Measurements from ENCODE around the gene SIGLEC10. TPM values are rescaled to one million over a fixed set of nuclear protein-coding genes. Genes with fewer than 3 reads are reported as not detected.
"Not testable (repeated sequence)": the region's sequence is repeated elsewhere in the genome, so short reads cannot be mapped to it uniquely, and the experiment has no call there.

The SIGLEC10 gene
- total RNA-seq = 1 to 10 TPM in 3 of 5 donors, under 1 TPM in 2; 0.67 to 6.7 (median 1.8) TPM
- 1.3 TPM for total RNA-seq (2013)
- total RNA-seq = 0.07 to 2.8 (median 0.57) reads per million in 29 experiments

GRCh38 chr19:51417107-51417809 is at the start of gene SIGLEC10:
Gene SIGLEC10 (minus strand): TSS chr19:51417642. CDS start chr19:51417581, 61 bp downstream.
- Mint-ChIP-seq H3K4me1 (peaks cover 0 to 11% (median 0%) of the 10 kb centered on the region in 3 donors), H3K27me3 (peaks cover 23 to 35% of the 10 kb centered on the region in 2 donors), H3K9me3 (no peaks in the 10 kb centered on the region), H3K4me3 (peak within 1 kb of the TSS in 1 of 3 donors; percentile 62), H3K27ac (no peak within 1 kb of the TSS), H3K36me3 (no peaks in the 10 kb centered on the region)
- no peak within 1 kb of the TSS for H3K27ac ChIP-seq (ENCODE audit: low read length)
- no peaks in the 10 kb centered on the region for H3K9me3 ChIP-seq
- H3K4me3 ChIP-seq (ENCODE audit: control insufficient read depth in 1 of 2, extremely low read depth in 1 of 2, low read length in 1 of 2) = no peak within 1 kb of the TSS
- DNase-seq (peak in 9 of 35 experiments; percentile 4 to 57 (median 21)), ATAC-seq (replicated peaks in 1 of 4) (peak; percentile 33 to 51 (median 48))
- no peaks in the 10 kb centered on the region for H3K36me3 ChIP-seq (ENCODE audit: control insufficient read depth in 2 of 2, extremely low read depth in 1 of 2, insufficient read depth in 1 of 2, low read length in 1 of 2)
- CTCF ChIA-PET = interaction anchor here in 1 of 2 donors (0.7 to 0.8 kb wide), 2 partner anchors 18 to 22 kb away, joined by 5 read pairs; no protein-coding TSS in a partner anchor
- H3K4me1 ChIP-seq (ENCODE audit: control insufficient read depth in 1 of 2, extremely low read depth in 1 of 2, insufficient read depth in 2 of 2, low read length in 2 of 2) = peaks cover 0 to 20% of the 10 kb centered on the region in 2 experiments
- 32% methylated on average over 16 of the region's 21 CpGs for WGBS (ENCODE audit: insufficient coverage)
- H3K27me3 ChIP-seq (replicated peaks in 1 of 2; ENCODE audit: control insufficient read depth in 2 of 2, extremely low read depth in 1 of 2, insufficient read depth in 2 of 2, low read length in 1 of 2) = peaks cover 0 to 44% of the 10 kb centered on the region in 2 experiments
- POLR2A ChIA-PET = no interaction called here

GRCh38 chr19:51466723-51467122 is 49.3 kb upstream of the SIGLEC10 start:
- Histone ChIP-seq H3K9me3 (no peaks in the 10 kb centered on the region), H3K4me1 (ENCODE audit: control insufficient read depth in 1 of 2, extremely low read depth in 1 of 2, insufficient read depth in 2 of 2, low read length in 2 of 2) (peaks cover 0 to 7% of the 10 kb centered on the region in 2 experiments), H3K4me3 (ENCODE audit: control insufficient read depth in 1 of 2, extremely low read depth in 1 of 2, low read length in 1 of 2) (no peak overlapping the region), H3K36me3 (ENCODE audit: control insufficient read depth in 2 of 2, extremely low read depth in 1 of 2, insufficient read depth in 1 of 2, low read length in 1 of 2) (no peaks in the 10 kb centered on the region), H3K27me3 (replicated peaks in 1 of 2; ENCODE audit: control insufficient read depth in 2 of 2, extremely low read depth in 1 of 2, insufficient read depth in 2 of 2, low read length in 1 of 2) (peaks cover 0 to 32% of the 10 kb centered on the region in 2 experiments), H3K27ac (ENCODE audit: low read length) (no peak overlapping the region)
- ATAC-seq (replicated peaks in 1 of 4) (no peak), DNase-seq (no peak)
- POLR2A ChIA-PET = no interaction called here
- no peak overlapping the region for H3K27ac Mint-ChIP-seq
- H3K4me1 Mint-ChIP-seq = peaks cover 10 to 18% (median 18%) of the 10 kb centered on the region in 3 donors
- H3K9me3 Mint-ChIP-seq = no peaks in the 10 kb centered on the region
- no CpG with 5 or more reads among the region's 3 CpGs for WGBS (ENCODE audit: insufficient coverage)
- peaks cover 21 to 34% of the 10 kb centered on the region in 2 donors for H3K27me3 Mint-ChIP-seq
- CTCF ChIA-PET = interaction anchor here in 1 of 2 donors (0.7 to 0.8 kb wide), 2 partner anchors 45 to 73 kb away, joined by 3 to 6 read pairs; no protein-coding TSS in a partner anchor
- no peak overlapping the region for H3K4me3 Mint-ChIP-seq
- H3K36me3 Mint-ChIP-seq = no peaks in the 10 kb centered on the region

- H3K27ac ChIP-seq (ENCODE audit: low read length); CTCF ChIA-PET; H3K36me3 Mint-ChIP-seq; H3K4me3 Mint-ChIP-seq; DNase-seq; H3K4me3 ChIP-seq (ENCODE audit: control insufficient read depth in 1 of 2, extremely low read depth in 1 of 2, low read length in 1 of 2); POLR2A ChIA-PET; H3K27ac Mint-ChIP-seq; ATAC-seq (replicated peaks in 1 of 4); H3K9me3 ChIP-seq; H3K9me3 Mint-ChIP-seq; H3K36me3 ChIP-seq (ENCODE audit: control insufficient read depth in 2 of 2, extremely low read depth in 1 of 2, insufficient read depth in 1 of 2, low read length in 1 of 2); H3K4me1 ChIP-seq (ENCODE audit: control insufficient read depth in 1 of 2, extremely low read depth in 1 of 2, insufficient read depth in 2 of 2, low read length in 2 of 2): not testable (repeated sequence)
- Mint-ChIP-seq H3K4me1 (peaks cover 10 to 18% (median 18%) of the 10 kb centered on the region in 3 donors), H3K27me3 (peaks cover 28 to 56% of the 10 kb centered on the region in 2 donors)
- WGBS (ENCODE audit: insufficient coverage) = 20% methylated on average over 3 of the region's 33 CpGs
- H3K27me3 ChIP-seq (replicated peaks in 1 of 2; ENCODE audit: control insufficient read depth in 2 of 2, extremely low read depth in 1 of 2, insufficient read depth in 2 of 2, low read length in 1 of 2) = peaks cover 0 to 47% of the 10 kb centered on the region in 2 experiments
Observed at GRCh38 chr19:51463976-51464581, 46.6 kb upstream of the SIGLEC10 start.

DNA sequence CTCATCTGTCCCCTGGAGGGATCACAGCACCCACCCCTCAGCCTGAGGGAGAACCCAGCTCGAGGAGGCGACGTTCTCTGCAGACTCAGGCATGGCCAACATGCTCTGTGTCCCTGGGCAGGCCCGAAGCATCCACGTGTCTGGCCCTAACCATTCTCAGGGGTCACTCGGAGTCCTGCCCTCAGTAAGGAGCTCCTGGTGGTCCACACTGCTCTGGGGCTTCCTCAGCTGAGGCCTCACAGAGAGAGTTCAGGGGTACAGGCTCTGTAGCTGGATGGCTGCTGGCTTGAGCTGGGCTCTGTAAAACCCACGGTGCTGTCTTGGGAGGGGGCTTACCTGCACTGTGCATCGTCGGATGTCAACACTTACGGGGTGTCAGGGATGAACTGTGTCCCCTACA is 45.2 kb upstream of the SIGLEC10 start:
- Histone ChIP-seq H3K27me3 (replicated peaks in 1 of 2; ENCODE audit: control insufficient read depth in 2 of 2, extremely low read depth in 1 of 2, insufficient read depth in 2 of 2, low read length in 1 of 2) (peaks cover 0 to 54% of the 10 kb centered on the region in 2 experiments), H3K36me3 (ENCODE audit: control insufficient read depth in 2 of 2, extremely low read depth in 1 of 2, insufficient read depth in 1 of 2, low read length in 1 of 2) (no peaks in the 10 kb centered on the region), H3K27ac (ENCODE audit: low read length) (no peak overlapping the region), H3K4me3 (ENCODE audit: control insufficient read depth in 1 of 2, extremely low read depth in 1 of 2, low read length in 1 of 2) (no peak overlapping the region), H3K4me1 (ENCODE audit: control insufficient read depth in 1 of 2, extremely low read depth in 1 of 2, insufficient read depth in 2 of 2, low read length in 2 of 2) (peaks cover 0 to 7% of the 10 kb centered on the region in 2 experiments), H3K9me3 (no peaks in the 10 kb centered on the region)
- ChIA-PET POLR2A (no interaction called here), CTCF (interaction anchor here in 1 of 2 donors (0.5 to 0.9 kb wide), 2 partner anchors 10 to 11 kb away, joined by 3 read pairs; no protein-coding TSS in a partner anchor)
- peaks cover 28 to 66% of the 10 kb centered on the region in 2 donors for H3K27me3 Mint-ChIP-seq
- no peak overlapping the region for H3K4me3 Mint-ChIP-seq
- peaks cover 6 to 12% (median 11%) of the 10 kb centered on the region in 3 donors for H3K4me1 Mint-ChIP-seq
- ATAC-seq (replicated peaks in 1 of 4) (no peak), DNase-seq (no peak)
- H3K9me3 Mint-ChIP-seq = no peaks in the 10 kb centered on the region
- WGBS (ENCODE audit: insufficient coverage) = 87% methylated on average over 7 of the region's 10 CpGs
- no peaks in the 10 kb centered on the region for H3K36me3 Mint-ChIP-seq
- H3K27ac Mint-ChIP-seq = no peak overlapping the region

DNA sequence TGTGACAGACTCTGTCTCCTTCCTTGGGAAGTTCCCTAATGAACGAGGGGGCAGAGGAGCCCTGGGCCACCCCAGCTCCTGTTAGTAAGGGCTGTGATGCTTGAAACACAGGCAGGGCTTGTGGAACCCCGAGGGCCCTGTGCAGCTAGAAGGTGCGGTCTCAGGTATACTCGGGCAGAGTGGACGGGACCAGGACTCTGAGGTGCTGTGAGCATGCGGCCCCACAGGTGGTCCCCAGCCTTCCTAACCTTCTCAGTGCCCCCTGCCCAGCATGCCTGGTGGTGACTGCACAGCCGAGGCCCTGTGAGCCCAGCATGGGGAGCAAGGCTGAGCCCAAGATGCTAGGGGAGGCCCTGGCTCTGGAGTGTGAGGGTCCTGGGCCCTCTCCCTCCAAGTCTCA is 44.8 kb upstream of the SIGLEC10 start:
- Histone ChIP-seq H3K4me3 (ENCODE audit: control insufficient read depth in 1 of 2, extremely low read depth in 1 of 2, low read length in 1 of 2) (no peak overlapping the region), H3K4me1 (ENCODE audit: control insufficient read depth in 1 of 2, extremely low read depth in 1 of 2, insufficient read depth in 2 of 2, low read length in 2 of 2) (peaks cover 0 to 7% of the 10 kb centered on the region in 2 experiments), H3K27me3 (replicated peaks in 1 of 2; ENCODE audit: control insufficient read depth in 2 of 2, extremely low read depth in 1 of 2, insufficient read depth in 2 of 2, low read length in 1 of 2) (peaks cover 0 to 58% of the 10 kb centered on the region in 2 experiments), H3K27ac (ENCODE audit: low read length) (no peak overlapping the region), H3K36me3 (ENCODE audit: control insufficient read depth in 2 of 2, extremely low read depth in 1 of 2, insufficient read depth in 1 of 2, low read length in 1 of 2) (no peaks in the 10 kb centered on the region), H3K9me3 (no peaks in the 10 kb centered on the region)
- no peaks in the 10 kb centered on the region for H3K36me3 Mint-ChIP-seq
- POLR2A ChIA-PET = no interaction called here
- no peak overlapping the region for H3K4me3 Mint-ChIP-seq
- ATAC-seq (replicated peaks in 1 of 4) (no peak), DNase-seq (no peak)
- H3K27ac Mint-ChIP-seq = no peak overlapping the region
- H3K9me3 Mint-ChIP-seq = no peaks in the 10 kb centered on the region
- WGBS (ENCODE audit: insufficient coverage) = 84% methylated on average over 6 of the region's 7 CpGs
- H3K4me1 Mint-ChIP-seq = peaks cover 5 to 10% (median 9%) of the 10 kb centered on the region in 3 donors
- peaks cover 28 to 66% of the 10 kb centered on the region in 2 donors for H3K27me3 Mint-ChIP-seq
- CTCF ChIA-PET = interaction anchor here in 1 of 2 donors (0.5 kb wide), 1 partner anchor 11 kb away, joined by 3 read pairs; no protein-coding TSS in a partner anchor

DNA sequence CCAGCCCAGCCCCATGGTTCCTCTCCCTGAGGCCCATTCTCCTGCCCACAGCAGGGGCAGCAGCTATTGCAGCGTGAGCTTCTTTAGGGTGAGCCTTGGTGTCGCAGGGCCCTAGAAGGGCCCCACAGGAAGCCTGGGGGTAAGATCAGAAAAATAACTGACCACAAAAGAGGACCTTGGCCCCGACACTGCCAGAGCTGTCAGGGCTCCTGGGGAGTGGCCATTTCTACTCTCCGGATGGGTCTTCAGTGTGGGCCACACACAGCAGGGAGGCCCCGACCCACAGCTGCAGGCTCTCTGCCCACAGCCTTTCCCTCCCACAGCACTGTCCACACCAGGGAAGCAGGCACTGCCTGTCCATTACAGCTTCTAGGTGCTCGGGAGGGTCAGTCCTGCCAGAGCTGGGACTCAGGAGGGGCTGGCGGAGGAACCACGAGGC is 44.3 kb upstream of the SIGLEC10 start:
- ChIA-PET CTCF (no interaction called here), POLR2A (no interaction called here)
- Mint-ChIP-seq H3K36me3 (no peaks in the 10 kb centered on the region), H3K4me1 (peaks cover 5 to 10% (median 9%) of the 10 kb centered on the region in 3 donors), H3K9me3 (no peaks in the 10 kb centered on the region), H3K27ac (no peak overlapping the region), H3K4me3 (no peak overlapping the region), H3K27me3 (peaks cover 26 to 66% of the 10 kb centered on the region in 2 donors)
- 41% methylated on average over 4 of the region's 8 CpGs for WGBS (ENCODE audit: insufficient coverage)
- peak in 2 of 35 experiments; percentile 9 to 12 for DNase-seq
- Histone ChIP-seq H3K9me3 (no peaks in the 10 kb centered on the region), H3K4me1 (ENCODE audit: control insufficient read depth in 1 of 2, extremely low read depth in 1 of 2, insufficient read depth in 2 of 2, low read length in 2 of 2) (peaks cover 0 to 7% of the 10 kb centered on the region in 2 experiments), H3K27ac (ENCODE audit: low read length) (no peak overlapping the region), H3K36me3 (ENCODE audit: control insufficient read depth in 2 of 2, extremely low read depth in 1 of 2, insufficient read depth in 1 of 2, low read length in 1 of 2) (no peaks in the 10 kb centered on the region), H3K4me3 (ENCODE audit: control insufficient read depth in 1 of 2, extremely low read depth in 1 of 2, low read length in 1 of 2) (no peak overlapping the region), H3K27me3 (replicated peaks in 1 of 2; ENCODE audit: control insufficient read depth in 2 of 2, extremely low read depth in 1 of 2, insufficient read depth in 2 of 2, low read length in 1 of 2) (peaks cover 0 to 63% of the 10 kb centered on the region in 2 experiments)
- no peak for ATAC-seq (replicated peaks in 1 of 4)

All from T-cell (primary cell).